ENCODE measurements around the gene CLN5. TPM values are rescaled to one million over a fixed set of nuclear protein-coding genes. Genes with fewer than 3 reads are reported as not detected.

CLN5 gene
- total and polyA plus RNA-seq, 2 of the 4 experiments (the other 2 are of a cell fraction) = 11.3 to 15.1 TPM

DNA sequence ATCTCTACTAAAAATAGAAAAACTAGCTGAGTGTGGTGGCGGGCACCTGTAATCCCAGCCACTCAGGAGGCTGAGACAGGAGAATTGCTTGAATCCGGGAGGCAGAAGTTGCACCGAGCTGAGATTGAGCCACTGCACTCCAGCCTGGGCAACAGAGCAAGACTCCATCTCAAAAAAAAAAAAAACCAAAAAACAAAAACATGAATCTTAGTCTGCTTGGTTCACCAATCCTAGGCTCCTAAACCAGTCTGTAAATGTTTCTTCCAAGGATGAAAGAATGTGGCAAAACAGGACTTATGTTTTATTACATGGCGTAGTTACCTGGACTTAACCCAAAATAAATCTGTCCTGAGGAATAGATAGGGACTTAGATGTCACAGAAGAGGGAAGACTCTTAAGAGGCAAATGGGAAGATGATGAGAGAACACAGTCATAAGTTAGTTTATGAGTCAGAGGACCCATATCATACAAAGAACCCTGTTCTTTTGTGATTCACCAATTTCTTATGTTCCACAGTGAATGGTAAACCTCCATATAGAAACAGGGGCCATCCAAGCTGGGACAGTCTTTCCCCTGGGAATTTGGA is 41.9 kb downstream of the CLN5 start:
- no peak overlapping the region for H4K91ac ChIP-seq (ENCODE audit: insufficient read depth, low read depth, low read length)
- 80% methylated on average over 1 of the region's 4 CpGs; no CpG with 5 or more reads in 1 of the 2 experiments for WGBS, 2 experiments (ENCODE audit: extremely low coverage in 2 of 2, insufficient read length in 1 of 2)
- H3K4ac ChIP-seq (ENCODE audit: low read depth, low read length) = no peak overlapping the region
- no peak overlapping the region for H3K18ac ChIP-seq (ENCODE audit: low read depth, low read length)
- no peak overlapping the region for H3K23ac ChIP-seq (ENCODE audit: low read depth, low read length)
- peak; percentile 60 for DNase-seq
- in situ Hi-C loops (cut with MboI; ENCODE audit: low sequenced_read_pairs) (no loop called here), dilution Hi-C loops (cut with HindIII; ENCODE audit: low sequenced_read_pairs, unreplicated experiment) (no loop called here), intact Hi-C loops (cut with micrococcal nuclease) (no loop called here)
- no peaks in the 10 kb centered on the region for H3K9me3 ChIP-seq (ENCODE audit: control insufficient read depth, insufficient read depth, low read length)
- H3K56ac ChIP-seq (ENCODE audit: extremely low read depth, insufficient read depth, low read length) = no peak overlapping the region
- no peak overlapping the region for H3K4me3 ChIP-seq (ENCODE audit: insufficient read depth, low read depth, low read length)
- H2BK15ac ChIP-seq (ENCODE audit: low read depth, low read length) = no peak overlapping the region
- no peaks in the 10 kb centered on the region for H4K20me1 ChIP-seq (ENCODE audit: insufficient read depth, low read length)
- H3K9me1 ChIP-seq (ENCODE audit: insufficient read depth, low read length) = no peaks in the 10 kb centered on the region; the same call in 1 of the 2 replicates
- TF ChIP-seq, protein P1, sequence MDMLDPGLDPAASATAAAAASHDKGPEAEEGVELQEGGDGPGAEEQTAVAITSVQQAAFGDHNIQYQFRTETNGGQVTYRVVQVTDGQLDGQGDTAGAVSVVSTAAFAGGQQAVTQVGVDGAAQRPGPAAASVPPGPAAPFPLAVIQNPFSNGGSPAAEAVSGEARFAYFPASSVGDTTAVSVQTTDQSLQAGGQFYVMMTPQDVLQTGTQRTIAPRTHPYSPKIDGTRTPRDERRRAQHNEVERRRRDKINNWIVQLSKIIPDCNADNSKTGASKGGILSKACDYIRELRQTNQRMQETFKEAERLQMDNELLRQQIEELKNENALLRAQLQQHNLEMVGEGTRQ (IDR thresholded peaks at IDR 0.05; ENCODE audit: low read depth, low read length) = no peak
- TF ChIP-seq FOS (IDR thresholded peaks at IDR 0.05; ENCODE audit: low read depth, low read length) = 0 out of 2 replicates have a peak, but pooled peaks have one; percentile 29
- H2BK20ac ChIP-seq (ENCODE audit: low read depth, low read length) = no peak overlapping the region
- H3K9ac ChIP-seq (ENCODE audit: low read depth, low read length) = no peak overlapping the region
- no peak overlapping the region for H4K8ac ChIP-seq (ENCODE audit: low read depth in 2 of 2, low read length in 2 of 2)
- H3K27ac ChIP-seq (ENCODE audit: insufficient read depth, low read length) = no peak overlapping the region
- no peak overlapping the region for H4K5ac ChIP-seq (ENCODE audit: low read depth, low read length)
- H3K14ac ChIP-seq (replicated peaks; ENCODE audit: low read depth, low read length) = no peak overlapping the region
- H3K4me2 ChIP-seq (ENCODE audit: low read depth, low read length) = no peak overlapping the region
- H2AK9ac ChIP-seq (replicated peaks; ENCODE audit: low read depth, low read length, poor library complexity) = no peak overlapping the region
- no peaks in the 10 kb centered on the region for H3K79me1 ChIP-seq (ENCODE audit: low read depth in 1 of 2, low read length in 2 of 2)
- ChIA-PET POLR2A (ENCODE audit: unreplicated experiment) (no interaction called here), CTCF (no interaction called here)
- H2AFZ ChIP-seq (replicated peaks; ENCODE audit: low read length, poor library complexity) = no peak overlapping the region
- H3K4me1 ChIP-seq (ENCODE audit: control insufficient read depth, insufficient read depth, low read length) = peaks cover 3% of the 10 kb centered on the region; the same call in 1 of the 2 replicates
- no peaks in the 10 kb centered on the region for H3K27me3 ChIP-seq (ENCODE audit: control insufficient read depth, insufficient read depth, low read length)
- BruUV-seq (replicated peaks) = no TSS peak
- H3K36me3 ChIP-seq (ENCODE audit: control insufficient read depth, insufficient read depth, low read length) = no peaks in the 10 kb centered on the region
- no peak overlapping the region for H2BK120ac ChIP-seq (ENCODE audit: low read depth, low read length)
- ATAC-seq (ENCODE audit: low read depth) = peak; percentile 32; the same call in 1 of the 2 replicates
- H2AK5ac ChIP-seq (ENCODE audit: low read depth, low read length) = no peak overlapping the region
- no peak overlapping the region for H2BK5ac ChIP-seq (ENCODE audit: low read depth, low read length, poor library complexity, severe bottlenecking)
